Heart left ventricle (tissue), 16 donors: ENCODE data around the gene ABHD5. TPM values are rescaled to one million over a fixed set of nuclear protein-coding genes. Genes with fewer than 3 reads are reported as not detected.

Experiments
- ATAC-seq, 4 donors: fragments of 200-7000 bp; cut with Tn5 transposase; one replicate each; pipeline ENCODE4 v1.9.1; 2020 to 2022; ENCODE audit warnings: moderate library complexity in 4 of 4, mild to moderate bottlenecking in 3 of 4, moderate number of reproducible peaks in 1 of 4
- DNase-seq, 5 donors: peaks; one replicate each; pipeline ENCODE4 v3.0.0-alpha.2; 2020
- H3K27ac ChIP-seq, 12 donors: fragments of 200-600 bp; sonication (generic) in 4 of 12; one replicate each; pipeline versions ENCODE4 v1.5.0 to v1.8.0; 2016 to 2022; ENCODE audit warnings: mild to moderate bottlenecking in 2 of 12
- H3K27me3 ChIP-seq, 9 donors: fragments of 200-600 bp; sonication (generic) in 2 of 9; one replicate each; pipeline versions ENCODE4 v1.5.1 to v1.8.0; 2016 to 2022; ENCODE audit warnings: mild to moderate bottlenecking in 3 of 9
- H3K36me3 ChIP-seq, 9 donors: fragments of 200-600 bp; sonication (generic) in 2 of 9; one replicate each; pipeline versions ENCODE4 v1.5.0 to v1.8.0; 2018 to 2022; ENCODE audit warnings: mild to moderate bottlenecking in 2 of 9
- H3K4me1 ChIP-seq, 12 donors: fragments of 200-600 bp; sonication (generic) in 4 of 12; one replicate each; pipeline versions ENCODE4 v1.5.0 to v1.8.0; 2016 to 2022; ENCODE audit warnings: mild to moderate bottlenecking in 3 of 12
- H3K4me3 ChIP-seq, 12 donors: fragments of 200-600 bp; sonication (generic) in 4 of 12; one replicate each; pipeline versions ENCODE4 v1.5.0 to v1.8.0; 2017 to 2022; ENCODE audit warnings: mild to moderate bottlenecking in 9 of 12, moderate library complexity in 4 of 12
- H3K9me3 ChIP-seq, 12 donors: fragments of 200-600 bp; sonication (generic) in 4 of 12; one replicate each; pipeline versions ENCODE4 v1.5.0 to v1.8.0; 2016 to 2022; ENCODE audit warnings: mild to moderate bottlenecking in 1 of 12
- CTCF ChIP-seq, 12 donors: fragments of 200-600 bp; sonication (generic) in 4 of 12; IDR thresholded peaks; one replicate each; pipeline versions ENCODE4 v1.5.0 to v1.8.0; 2018 to 2022; ENCODE audit warnings: antibody characterized with exemption in 12 of 12, mild to moderate bottlenecking in 5 of 12
- POLR2A ChIP-seq, 2 donors: fragments of 450-650 bp; IDR thresholded peaks; one replicate each; pipeline ENCODE4 v1.6.1; 2017; ENCODE audit warnings: antibody characterized with exemption in 2 of 2, mild to moderate bottlenecking in 2 of 2, moderate library complexity in 2 of 2
- WGBS, 4 donors: extraction: QIAGEN DNeasy Blood & Tissue Kit in 2 of 4; methylation state at CpG; one replicate each; pipeline versions ENCODE4 v1.1.5 to v1.1.7; 2013 to 2018; 5-methylcytosine and 5-hydroxymethylcytosine counted together
- intact Hi-C, 10 donors: fragments of 100-400 bp; cut with DNase I; formaldehyde crosslinking; loops; one replicate each; pipeline versions ENCODE4 v1.11.1 to v1.14.2; 2022
- polyA plus RNA-seq, 2 donors: library from polyadenylated mRNA; stranded (reverse); fragments of 200-250 nt; gene quantifications; one replicate each; pipeline ENCODE4 v1.2.3, GENCODE V29; 2013
- total RNA-seq, 9 donors: library from RNA; depleted of rRNA in 2 of 9; stranded (reverse); fragments of >200 nt in 2 of 9; fragmentation: NEBNext Ultra II Directional in 3 of 9; extraction: Animal tissue kit (Norgen Biotek cat#: 25700) in 3 of 9; gene quantifications; one replicate each; pipeline versions ENCODE4 v1.1.0 to v1.2.4, GENCODE V29; 2016 to 2023
- donor health status: ischemic (EF 13 %, LVEDD 7.1; RV severe dilation, severe dysfunction).
- donor health status: healthy with polysubstance abuse.
- donor health status: DM: no; HTN: yes; CAD: no.
- donor health status: DM: no; HTN: no; CAD: no.
- donor health status: ischemic (EF 25% LVEDD 6.9; RV normal size, moderate dysfunction).
- donor health status: ischemic (EF 25% LVEDD 5.7; RV mildly dilated, moderate dysfunction).
- donor health status: healthy.
- donor health status: DM: yes; HTN: yes; CAD: no.
- donor health status: ischemic (EF 35%, LVEDD 5.7; RV mildly dilated, moderate dysfunction).
- donor health status: nonischemic (EF 11% LVEDD 7.7; RV severe dilation, severe dysfunction).
- donor health status: DM: yes; HTN: yes; CAD: no.
- donor health status: PGD.
- donor health status: ischemic (EF 29% LVEDD 5.4; RV normal size, mild dysfunction).
- donor health status: nonischemic (EF 23%, LVEDD 6.1; RV moderate dilation, normal function).

ABHD5 gene
- total and polyA plus RNA-seq, 11 donors, result 8.5 to 103 (median 26.7) TPM

GRCh38 chr3:43691120-43691995, 620 bp downstream of the ABHD5 start:
- H3K27ac ChIP-seq, result peak overlapping the region; percentile 83 to 97 (median 94)
- TF ChIP-seq POLR2A (IDR thresholded peaks at IDR 0.05) (no peak), CTCF (IDR thresholded peaks at IDR 0.05) (peak in 1 of 12 donors; percentile 11)
- H3K9me3 ChIP-seq, result no peaks in the 10 kb centered on the region
- intact Hi-C loops, result loop anchor here in 6 of 10 donors (2.0 to 10.0 kb wide), 7 partner anchors 66 to 149 kb away; partner anchors contain the start of gene ANO10 (in 5 of the 6)
- H3K27me3 ChIP-seq, result no peaks in the 10 kb centered on the region
- 1 to 3% (median 1%) methylated on average over 35 to 72 of the region's 72 CpGs for WGBS, 4 donors
- peaks cover 2 to 46% (median 15%) of the 10 kb centered on the region in 12 donors for H3K4me1 ChIP-seq
- DNase-seq, result peak; percentile 66 to 87 (median 74)
- peak overlapping the region; percentile 73 to 98 (median 86) for H3K4me3 ChIP-seq
- H3K36me3 ChIP-seq, result no peaks in the 10 kb centered on the region
- ATAC-seq, result peak in 3 of 4 donors; percentile 49 to 68 (median 65)

- Histone ChIP-seq H3K9me3 (no peaks in the 10 kb centered on the region), H3K27ac (peak overlapping the region in 2 of 12 donors; percentile 94 to 95), H3K27me3 (no peaks in the 10 kb centered on the region), H3K36me3 (no peaks in the 10 kb centered on the region), H3K4me1 (peaks cover 2 to 55% (median 19%) of the 10 kb centered on the region in 12 donors), H3K4me3 (peak overlapping the region in 11 of 12 donors; percentile 73 to 98 (median 84))
- ATAC-seq (no peak), DNase-seq (no peak)
- intact Hi-C loops, result loop anchor here in 4 of 10 donors (5.0 to 10.0 kb wide), 5 partner anchors 65 to 150 kb away; partner anchors contain the start of gene ANO10 (in 2 of the 4)
- WGBS, 4 donors, result 77 to 85% (median 79%) methylated on average over 8 of the region's 8 CpGs
- TF ChIP-seq POLR2A (IDR thresholded peaks at IDR 0.05) (no peak), CTCF (IDR thresholded peaks at IDR 0.05) (no peak)
Observed at GRCh38 chr3:43692085-43692855, 1.5 kb downstream of the ABHD5 start.

- peaks cover 2 to 55% (median 19%) of the 10 kb centered on the region in 12 donors for H3K4me1 ChIP-seq
- intact Hi-C loops, result loop anchor here in 4 of 10 donors (5.0 to 10.0 kb wide), 5 partner anchors 64 to 151 kb away; partner anchors contain the start of gene ANO10 (in 2 of the 4)
Observed at GRCh38 chr3:43692971-43693370, 2.2 kb downstream of the ABHD5 start.

More at GRCh38 chr3:43692971-43693370, 2.2 kb downstream of the ABHD5 start:
- ATAC-seq (no peak), DNase-seq (no peak)
- no peaks in the 10 kb centered on the region for H3K36me3 ChIP-seq
- H3K27ac ChIP-seq, result no peak overlapping the region
- 46 to 68% (median 60%) methylated on average over 2 of the region's 2 CpGs for WGBS, 4 donors
- H3K27me3 ChIP-seq, result no peaks in the 10 kb centered on the region
- no peaks in the 10 kb centered on the region for H3K9me3 ChIP-seq
- H3K4me3 ChIP-seq, result no peak overlapping the region
- TF ChIP-seq POLR2A (IDR thresholded peaks at IDR 0.05), result no peak
- no peak for TF ChIP-seq CTCF (IDR thresholded peaks at IDR 0.05)
